Middle frontal gyrus (tissue), 1 donor: Measurements from ENCODE around the gene ERICH3.
"Not testable (repeated sequence)": the region's sequence is repeated elsewhere in the genome, so short reads cannot be mapped to it uniquely, and the experiment has no call there.

Experiments used
- DNase-seq: peaks from one replicate; pipeline ENCODE4 v3.0.0-alpha.2; 2015; ENCODE audit warnings: low spot score; ENCODE audit errors: extremely low spot score

Gene ERICH3

GRCh38 chr1:74677926-74678325 is 4.3 kb upstream of the ERICH3 start:
- DNase-seq, result no peak

- DNase-seq, result no peak
These were observed 871 bp upstream of the ERICH3 start for GRCh38 chr1:74674278-74675048.

GRCh38 chr1:74670866-74671265 is 2.7 kb downstream of the ERICH3 start:
- DNase-seq, result not testable (repeated sequence)

GRCh38 chr1:74654708-74655107 is 18.9 kb downstream of the ERICH3 start:
- DNase-seq, result no peak

GRCh38 chr1:74652711-74653139 is 20.9 kb downstream of the ERICH3 start:
- no peak for DNase-seq

- no peak for DNase-seq
These were observed 23.0 kb downstream of the ERICH3 start for GRCh38 chr1:74650561-74650960.

GRCh38 chr1:74641876-74642275 is 31.7 kb downstream of the ERICH3 start:
- no peak for DNase-seq

GRCh38 chr1:74641161-74641560 is 32.4 kb downstream of the ERICH3 start:
- no peak for DNase-seq

- DNase-seq, result no peak
These were observed 36.3 kb downstream of the ERICH3 start for GRCh38 chr1:74637296-74637695.

GRCh38 chr1:74629283-74629682 is 44.3 kb downstream of the ERICH3 start:
- no peak for DNase-seq

- no peak for DNase-seq
These were observed 49.9 kb downstream of the ERICH3 start for GRCh38 chr1:74623716-74624115.

GRCh38 chr1:74620242-74620641 is 53.4 kb downstream of the ERICH3 start:
- DNase-seq, result no peak

- no peak for DNase-seq
These were observed 54.6 kb downstream of the ERICH3 start for GRCh38 chr1:74618974-74619373.

GRCh38 chr1:74613894-74614293 is 59.7 kb downstream of the ERICH3 start:
- DNase-seq, result no peak

- DNase-seq, result no peak
These were observed 61.7 kb downstream of the ERICH3 start for GRCh38 chr1:74611887-74612286.

GRCh38 chr1:74610961-74611360 is 62.6 kb downstream of the ERICH3 start:
- no peak for DNase-seq

GRCh38 chr1:74609810-74610371 is 63.7 kb downstream of the ERICH3 start:
- no peak for DNase-seq

- DNase-seq, result no peak
These were observed 76.9 kb downstream of the ERICH3 start for GRCh38 chr1:74596717-74597116.

- DNase-seq, result no peak
These were observed 79.4 kb downstream of the ERICH3 start for GRCh38 chr1:74593887-74594866.

- no peak for DNase-seq
These were observed 80.8 kb downstream of the ERICH3 start for GRCh38 chr1:74592580-74593355.

GRCh38 chr1:74591949-74592348 is 81.6 kb downstream of the ERICH3 start:
- no peak for DNase-seq
